ENCODE measurements around the gene PRDM4.

Gene PRDM4

GRCh38 chr12:107749083-107749482 lies 11.9 kb downstream of the PRDM4 start:
- no peak for TF ChIP-seq ZFX (IDR thresholded peaks at IDR 0.05; ENCODE audit: borderline replicate concordance)
- no peak for TF ChIP-seq CTCF (IDR thresholded peaks at IDR 0.05)
- H3K27ac ChIP-seq: no peak overlapping the region

- no peak overlapping the region for H3K27ac ChIP-seq
- TF ChIP-seq CTCF (IDR thresholded peaks at IDR 0.05) (no peak), ZFX (IDR thresholded peaks at IDR 0.05; ENCODE audit: borderline replicate concordance) (no peak)
These were observed 12.5 kb downstream of the PRDM4 start for GRCh38 chr12:107748472-107748871.

- H3K27ac ChIP-seq: no peak overlapping the region
- TF ChIP-seq ZFX (IDR thresholded peaks at IDR 0.05; ENCODE audit: borderline replicate concordance): no peak
- no peak for TF ChIP-seq CTCF (IDR thresholded peaks at IDR 0.05)
These were observed 24.0 kb downstream of the PRDM4 start for GRCh38 chr12:107736914-107737313.

GRCh38 chr12:107735763-107736162 lies 25.2 kb downstream of the PRDM4 start:
- H3K27ac ChIP-seq: no peak overlapping the region
- no peak for TF ChIP-seq ZFX (IDR thresholded peaks at IDR 0.05; ENCODE audit: borderline replicate concordance)
- TF ChIP-seq CTCF (IDR thresholded peaks at IDR 0.05): no peak

- no peak for TF ChIP-seq CTCF (IDR thresholded peaks at IDR 0.05)
- TF ChIP-seq ZFX (IDR thresholded peaks at IDR 0.05; ENCODE audit: borderline replicate concordance): no peak
- H3K27ac ChIP-seq: no peak overlapping the region
These were observed 26.8 kb downstream of the PRDM4 start for GRCh38 chr12:107734139-107734538.

- no peak overlapping the region for H3K27ac ChIP-seq
- TF ChIP-seq ZFX (IDR thresholded peaks at IDR 0.05; ENCODE audit: borderline replicate concordance) (no peak), CTCF (IDR thresholded peaks at IDR 0.05) (no peak)
These were observed 28.6 kb downstream of the PRDM4 start for GRCh38 chr12:107732365-107732764.

- TF ChIP-seq ZFX (IDR thresholded peaks at IDR 0.05; ENCODE audit: borderline replicate concordance): no peak
- TF ChIP-seq CTCF (IDR thresholded peaks at IDR 0.05): no peak
- no peak overlapping the region for H3K27ac ChIP-seq
These were observed 29.6 kb downstream of the PRDM4 start for GRCh38 chr12:107731366-107731765.

All from 22Rv1 (cell line).